HCT116 (cell line): ENCODE measurements around the gene PI4K2A. TPM values are rescaled to one million over a fixed set of nuclear protein-coding genes. Genes with fewer than 3 reads are reported as not detected.
A peak's percentile ranks its signal among the peaks of the same experiment; 100 is the strongest.

Source experiments
- ATAC-seq: fragments of 200-7000 bp; cut with Tn5 transposase; 2 replicates; pipeline ENCODE4 v1.9.1; 2020; ENCODE audit warnings: mild to moderate bottlenecking, moderate library complexity
- BruUV-seq: library from RNA; stranded (reverse); fragments of 400-500 nt; replicated peaks from 2 replicates; lab custom pipeline; 2021; lab: Mats Ljungman, UMichigan
- CTCF ChIA-PET: fragments of 300-600 bp; sonication (Branson Sonifier 250); formaldehyde crosslinking; loops from one replicate; lab custom pipeline; 2021; ENCODE audit warnings: antibody characterized with exemption; lab: Charles Lee
- POLR2A ChIA-PET: fragments of 300-600, 350-600 bp; sonication (Branson Sonifier 250); formaldehyde crosslinking; loops from one replicate; lab custom pipeline; 2021; ENCODE audit warnings: antibody characterized with exemption; lab: Charles Lee
- RAD21 ChIA-PET, 2 experiments: fragments of 300-600 bp; sonication (Branson Sonifier 250); formaldehyde crosslinking; loops; one replicate each; lab custom pipeline; 2023; ENCODE audit warnings: low total read pairs in 2 of 2; ENCODE audit not compliant: uncharacterized antibody in 2 of 2, unreplicated experiment in 2 of 2, low non-redundant PET in 1 of 2; lab: Charles Lee
- DNase-seq: peaks from one replicate; pipeline ENCODE4 v3.0.0-alpha.2; 2010; ENCODE audit warnings: low read depth, low spot score
- H2AFZ ChIP-seq: fragments of 200-600 bp; shearing (Covaris generic), sonication (generic); 2 replicates; pipeline ENCODE4 v1.6.1; 2017; ENCODE audit warnings: low read depth, mixed run types, mixed read lengths, antibody characterized with exemption, low read length; ENCODE audit not compliant: poor library complexity, severe bottlenecking
- H3K27ac ChIP-seq: 2 replicates; pipeline ENCODE4 v1.5.1; 2012; ENCODE audit warnings: low read depth, low read length
- H3K27me3 ChIP-seq: fragments of 200-600 bp; sonication (generic); 2 replicates; pipeline ENCODE4 v1.6.1; 2016; ENCODE audit warnings: mixed run types, low read length, mixed read lengths; ENCODE audit not compliant: insufficient read depth
- H3K36me3 ChIP-seq, 2 experiments: fragments of 200-500 bp in 1 of 2; fragments of 200-600 bp in 1 of 2; sonication (Bioruptor generic) in 1 of 2; sonication (generic) in 1 of 2; 2 replicates each; pipeline versions ENCODE4 v1.5.1 to v1.6.1; 2014 to 2016; ENCODE audit warnings: low read length in 2 of 2, inconsistent platforms in 1 of 2, mixed read lengths in 1 of 2, mixed run types in 1 of 2; ENCODE audit not compliant: insufficient read depth in 2 of 2, control insufficient read depth in 1 of 2
- H3K4me1 ChIP-seq, 2 experiments: fragments of 200-600 bp in 1 of 2; sonication (generic) in 1 of 2; 2 replicates each; pipeline versions ENCODE4 v1.5.1 to v1.6.1; 2012 to 2017; ENCODE audit warnings: low read length in 2 of 2, inconsistent platforms in 1 of 2, mild to moderate bottlenecking in 1 of 2, mixed read lengths in 1 of 2, mixed run types in 1 of 2, moderate library complexity in 1 of 2; ENCODE audit not compliant: insufficient read depth in 2 of 2, control insufficient read depth in 1 of 2
- H3K4me2 ChIP-seq: fragments of 200-600 bp; sonication (generic); 2 replicates; pipeline ENCODE4 v1.6.1; 2017; ENCODE audit warnings: mixed run types, low read length, mixed read lengths
- H3K4me3 ChIP-seq, 2 experiments: fragments of 200-600 bp in 1 of 2; sonication (generic) in 1 of 2; replicated peaks in 1 of 2; 2 replicates each; pipeline ENCODE4 v1.5.1; 2011 to 2016; ENCODE audit warnings: low read length in 2 of 2, control low read depth in 1 of 2, low read depth in 1 of 2, mild to moderate bottlenecking in 1 of 2, mixed read lengths in 1 of 2, mixed run types in 1 of 2
- H3K79me2 ChIP-seq: fragments of 200-600 bp; sonication (generic); 2 replicates; pipeline ENCODE4 v1.6.1; 2017; ENCODE audit warnings: mild to moderate bottlenecking, mixed run types, low read length, moderate library complexity, mixed read lengths; ENCODE audit not compliant: insufficient read depth
- H3K9ac ChIP-seq: fragments of 200-600 bp; sonication (generic); 2 replicates; pipeline ENCODE4 v1.6.1; 2016; ENCODE audit warnings: low read length, mixed read lengths
- H3K9me2 ChIP-seq: fragments of 200-600 bp; sonication (generic), shearing (Covaris generic); 2 replicates; pipeline ENCODE4 v1.6.1; 2017; ENCODE audit warnings: mixed run types, mild to moderate bottlenecking, moderate library complexity; ENCODE audit not compliant: insufficient read depth
- H3K9me3 ChIP-seq, 2 experiments: fragments of 200-500 bp in 1 of 2; fragments of 200-600 bp in 1 of 2; sonication (Bioruptor generic) in 1 of 2; sonication (generic) in 1 of 2; 2 replicates each; pipeline ENCODE4 v1.6.1; 2014 to 2017; ENCODE audit warnings: low read length in 2 of 2, mixed read lengths in 2 of 2, inconsistent platforms in 1 of 2, low read depth in 1 of 2, mild to moderate bottlenecking in 1 of 2, mixed run types in 1 of 2, moderate library complexity in 1 of 2; ENCODE audit not compliant: control insufficient read depth in 1 of 2, insufficient read depth in 1 of 2
- H4K20me1 ChIP-seq: fragments of 200-600 bp; sonication (generic), shearing (Covaris generic); 2 replicates; pipeline ENCODE4 v1.6.1; 2017; ENCODE audit warnings: mixed run types, mild to moderate bottlenecking, moderate library complexity; ENCODE audit not compliant: insufficient read depth
- CTCF ChIP-seq, 3 experiments: fragments of 200-600 bp in 1 of 3; sonication (generic) in 1 of 3; IDR thresholded peaks in 2 of 3; conservative IDR thresholded peaks in 1 of 3; 2 replicates each; pipeline ENCODE4 v1.5.1; 2012 to 2017; ENCODE audit warnings: low read depth in 2 of 3, low read length in 2 of 3, antibody characterized with exemption in 1 of 3, borderline replicate concordance in 1 of 3, control low read depth in 1 of 3, mild to moderate bottlenecking in 1 of 3, mixed read lengths in 1 of 3, mixed run types in 1 of 3, moderate library complexity in 1 of 3; ENCODE audit not compliant: insufficient read depth in 1 of 3
- EZH2phosphoT487 ChIP-seq: fragments of 200-600 bp; IDR thresholded peaks from 2 replicates; pipeline ENCODE4 v1.6.1; 2018; ENCODE audit warnings: antibody characterized with exemption, borderline replicate concordance
- RAD21 ChIP-seq: IDR thresholded peaks from 2 replicates; pipeline ENCODE4 v1.6.1; 2012; ENCODE audit warnings: low read depth, mild to moderate bottlenecking
- SP1 ChIP-seq: IDR thresholded peaks from 2 replicates; pipeline ENCODE4 v1.6.1; 2012; ENCODE audit warnings: low read depth
- intact Hi-C: fragments of 100-400 bp; cut with micrococcal nuclease; formaldehyde crosslinking; loops from 2 replicates; pipeline ENCODE4 v1.10.0; 2022
- total RNA-seq: library from RNA; stranded (reverse); gene quantifications from one replicate; pipeline ENCODE4 v1.2.1, GENCODE V29; 2021; ENCODE audit not compliant: unreplicated experiment

The PI4K2A gene
- total RNA-seq, 1 experiment from 2014 or later = 20.0 TPM

- CTCF ChIA-PET = interaction anchor here (1.0 to 2.8 kb wide), 22 partner anchors 8 to 344 kb away, joined by 3 to 27 read pairs (median 7); partner anchors contain the start of genes ANKRD2, AVPI1, MARVELD1 and ZFYVE27
- H3K4me1 ChIP-seq = peaks cover 0 to 12% of the 10 kb centered on the region in 2 experiments; a peak in 2 of 4 replicates
- no peaks in the 10 kb centered on the region for H3K9me3 ChIP-seq
- TF ChIP-seq EZH2phosphoT487 = no peak
- peak; percentile 92 for TF ChIP-seq RAD21
- TF ChIP-seq SP1 = 0 out of 2 replicates have a peak, but pooled peaks have one; percentile 5
- TF ChIP-seq CTCF (IDR thresholded peaks at IDR 0.05 in 2 of 3, conservative IDR thresholded peaks at IDR 0.05 in 1 of 3; ENCODE audit: borderline replicate concordance in 1 of 3, insufficient read depth in 1 of 3, low read depth in 2 of 3, low read length in 2 of 3) = peak; percentile 93 to 95 (median 93)
- no peak overlapping the region for H3K4me3 ChIP-seq
- DNase-seq (no peak), ATAC-seq (peak; percentile 98)
- no peaks in the 10 kb centered on the region for H3K27me3 ChIP-seq
- H4K20me1 ChIP-seq = no peaks in the 10 kb centered on the region
- RAD21 ChIA-PET = interaction anchor here (0.8 to 1.3 kb wide), 5 partner anchors 8 to 130 kb away, joined by 3 to 4 read pairs (median 3); no protein-coding TSS in a partner anchor
- no peaks in the 10 kb centered on the region for H3K36me3 ChIP-seq
- H3K79me2 ChIP-seq = no peaks in the 10 kb centered on the region
- no peak overlapping the region for H3K9ac ChIP-seq
- BruUV-seq = no TSS peak
- H3K27ac ChIP-seq = no peak overlapping the region; the same call in 1 of the 2 replicates
- POLR2A ChIA-PET = interaction anchor here (1.0 to 2.6 kb wide), 4 partner anchors 11 to 30 kb away, joined by 3 to 14 read pairs (median 3); partner anchors contain the start of gene AVPI1
- H2AFZ ChIP-seq = peak overlapping the region; percentile 17
- intact Hi-C loops = loop anchor here (2.0 kb wide), 2 partner anchors 25 to 29 kb away; no protein-coding TSS in a partner anchor
- peak overlapping the region; percentile 31; the same call in 1 of the 2 replicates for H3K4me2 ChIP-seq
- H3K9me2 ChIP-seq = no peaks in the 10 kb centered on the region
Observed at GRCh38 chr10:97701438-97702069, 61.1 kb downstream of the PI4K2A start.
